GM23248 (cell line): ENCODE results near the gene TP53RK. TPM values are rescaled to one million over a fixed set of nuclear protein-coding genes. Genes with fewer than 3 reads are reported as not detected.

Experiments
- DNase-seq: peaks from one replicate; pipeline ENCODE4 v3.0.0-alpha.2; 2015
- H2AFZ ChIP-seq: fragments of 200-600 bp; sonication (generic); 2 replicates; pipeline ENCODE4 v1.6.1; 2016; ENCODE audit warnings: antibody characterized with exemption
- H3F3A ChIP-seq: fragments of 200-600 bp; sonication (generic); 2 replicates; pipeline ENCODE4 v1.6.1; 2016; ENCODE audit warnings: mild to moderate bottlenecking, antibody characterized with exemption, mixed run types; ENCODE audit not compliant: insufficient read depth
- H3K27ac ChIP-seq: fragments of 200-600 bp; sonication (generic); 2 replicates; pipeline ENCODE4 v1.5.1; 2016; ENCODE audit warnings: mild to moderate bottlenecking
- H3K27me3 ChIP-seq: fragments of 200-600 bp; sonication (generic); replicated peaks from 2 replicates; pipeline ENCODE4 v1.6.1; 2016; ENCODE audit warnings: mild to moderate bottlenecking; ENCODE audit not compliant: insufficient read depth
- H3K36me3 ChIP-seq: fragments of 200-600 bp; sonication (generic); 2 replicates; pipeline ENCODE4 v1.6.1; 2016; ENCODE audit warnings: low read depth, mild to moderate bottlenecking
- H3K4me1 ChIP-seq: fragments of 200-600 bp; sonication (generic); 2 replicates; pipeline ENCODE4 v1.6.1; 2016; ENCODE audit warnings: mild to moderate bottlenecking; ENCODE audit not compliant: insufficient read depth
- H3K4me2 ChIP-seq: fragments of 200-600 bp; sonication (generic); one replicate; pipeline ENCODE4 v1.6.1; 2016; ENCODE audit warnings: mild to moderate bottlenecking; ENCODE audit not compliant: unreplicated experiment
- H3K4me3 ChIP-seq: fragments of 200-600 bp; sonication (generic); 2 replicates; pipeline ENCODE4 v1.5.1; 2016; ENCODE audit warnings: mild to moderate bottlenecking
- H3K79me2 ChIP-seq: fragments of 200-600 bp; sonication (generic); 2 replicates; pipeline ENCODE4 v1.6.1; 2016; ENCODE audit warnings: mild to moderate bottlenecking; ENCODE audit not compliant: insufficient read depth
- H3K9ac ChIP-seq: fragments of 200-600 bp; sonication (generic); 2 replicates; pipeline ENCODE4 v1.6.1; 2016; ENCODE audit warnings: mild to moderate bottlenecking
- H3K9me2 ChIP-seq: fragments of 200-600 bp; sonication (generic); 2 replicates; pipeline ENCODE4 v1.6.1; 2016; ENCODE audit warnings: mixed run types, mild to moderate bottlenecking, moderate library complexity; ENCODE audit not compliant: insufficient read depth
- H3K9me3 ChIP-seq: fragments of 200-600 bp; sonication (generic); one replicate; pipeline ENCODE4 v1.6.1; 2017; ENCODE audit warnings: low read depth
- H4K20me1 ChIP-seq: fragments of 200-600 bp; sonication (generic); 2 replicates; pipeline ENCODE4 v1.6.0; 2016; ENCODE audit not compliant: insufficient read depth
- EZH2 ChIP-seq: fragments of 200-600 bp; sonication (generic); IDR thresholded peaks from 2 replicates; pipeline ENCODE4 v1.6.1; 2018; ENCODE audit warnings: antibody characterized with exemption, mild to moderate bottlenecking; ENCODE audit not compliant: insufficient read depth, poor library complexity, severe bottlenecking
- EZH2phosphoT487 ChIP-seq: fragments of 200-600 bp; sonication (generic); IDR thresholded peaks from 2 replicates; pipeline ENCODE4 v1.6.1; 2018; ENCODE audit warnings: antibody characterized with exemption, moderate library complexity, mild to moderate bottlenecking, low read depth; ENCODE audit not compliant: insufficient read depth
- WGBS, 2 experiments: methylation state at CpG; one replicate each; pipeline ENCODE4 v1.1.6; 2015 to 2017; ENCODE audit warnings: low lambda C conversion rate in 2 of 2, low coverage in 1 of 2; ENCODE audit errors: missing lambda C conversion rate in 2 of 2; 5-methylcytosine and 5-hydroxymethylcytosine counted together
- in situ Hi-C: fragments of 300-500 bp; cut with MboI; formaldehyde crosslinking; loops from 2 replicates; pipeline ENCODE4 v1.15.0; 2020
- polyA plus RNA-seq: library from polyadenylated mRNA; unstranded; fragments of >200 nt; fragmentation: Nextera tagmentation; extraction: Ambion mirVana; gene quantifications from 2 replicates; pipeline ENCODE4 v1.2.1, GENCODE V29; 2016
- total RNA-seq: library from RNA; depleted of rRNA; stranded (reverse); fragments of >200 nt; shearing (Covaris generic); gene quantifications from 2 replicates; pipeline ENCODE4 v1.2.3, GENCODE V29; 2014

TP53RK gene
- total and polyA plus RNA-seq, 2 experiments from 2014 or later = 23.6 to 24.1 TPM

DNA sequence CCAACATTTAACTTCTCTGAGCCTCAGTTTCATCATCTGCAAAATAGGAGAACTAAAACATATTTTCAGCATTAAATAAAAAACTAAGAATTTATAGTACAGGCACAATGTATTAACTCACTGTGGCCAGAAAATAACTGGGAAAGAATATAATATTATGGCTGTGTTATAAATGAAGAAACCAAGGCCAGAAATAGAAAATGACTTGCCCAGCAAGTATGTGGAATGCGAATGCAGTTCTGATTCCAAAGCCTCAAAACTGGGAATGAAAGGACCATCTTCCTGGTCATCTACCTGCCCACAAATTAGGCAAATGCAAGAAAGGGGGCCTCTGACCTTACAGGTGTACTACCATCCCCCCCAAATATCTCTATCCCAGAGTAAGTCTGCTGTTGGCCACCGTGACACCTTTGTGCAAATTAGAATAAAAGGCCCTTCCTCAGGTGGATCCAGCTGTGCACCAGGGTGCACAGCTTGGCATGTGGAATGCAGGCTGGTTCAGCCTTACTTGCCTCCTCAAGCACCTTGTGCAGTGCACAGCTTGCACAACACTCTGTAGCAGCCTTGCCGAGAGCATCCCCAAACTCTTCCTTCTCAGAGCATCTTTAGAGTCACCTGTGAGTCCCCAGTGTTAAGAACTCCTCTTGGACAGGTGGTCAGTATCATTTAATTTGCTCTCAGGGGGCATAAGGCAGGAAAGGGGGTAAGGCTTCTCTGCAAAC is 42.4 kb downstream of the TP53RK start:
- H4K20me1 ChIP-seq = no peaks in the 10 kb centered on the region
- H3K9me2 ChIP-seq = no peaks in the 10 kb centered on the region
- in situ Hi-C loops = no loop called here
- H3K27me3 ChIP-seq = peaks cover 4% of the 10 kb centered on the region; the same call in 1 of the 2 replicates
- H3K79me2 ChIP-seq = no peaks in the 10 kb centered on the region
- no peaks in the 10 kb centered on the region for H3K4me1 ChIP-seq
- H3K9me3 ChIP-seq = no peaks in the 10 kb centered on the region
- H3K9ac ChIP-seq = no peak overlapping the region
- no peaks in the 10 kb centered on the region for H3F3A ChIP-seq
- no peak overlapping the region for H2AFZ ChIP-seq
- peak; percentile 30 for DNase-seq
- H3K36me3 ChIP-seq = no peaks in the 10 kb centered on the region
- TF ChIP-seq EZH2 (no peak), EZH2phosphoT487 (no peak)
- no peak overlapping the region for H3K27ac ChIP-seq
- 73% methylated on average over 3 of the region's 3 CpGs for WGBS, 2 experiments
- H3K4me3 ChIP-seq = no peak overlapping the region
- H3K4me2 ChIP-seq = no peak overlapping the region

DNA sequence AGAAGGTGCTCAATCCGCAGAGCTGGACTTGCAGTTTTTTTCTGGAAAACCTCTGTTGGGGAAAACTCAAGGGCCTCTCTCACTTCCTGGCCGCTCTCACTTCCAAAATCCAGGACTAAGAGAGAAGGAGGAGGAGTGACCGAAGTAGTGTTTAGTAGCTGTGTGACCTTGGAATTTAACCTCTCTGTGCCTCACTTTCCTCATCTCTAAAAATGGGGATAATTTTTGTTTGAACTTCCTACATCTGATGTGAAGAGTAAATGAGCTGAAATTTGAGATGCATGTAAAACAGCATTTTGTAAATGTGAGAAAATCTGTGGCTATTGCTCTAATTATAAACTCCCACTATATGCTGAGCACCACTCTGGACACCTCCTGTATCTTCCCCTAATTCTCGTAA is 43.1 kb downstream of the TP53RK start:
- no peak overlapping the region for H2AFZ ChIP-seq
- H3K9me2 ChIP-seq = no peaks in the 10 kb centered on the region
- WGBS, 2 experiments = 88 to 97% methylated on average over 4 of the region's 4 CpGs
- in situ Hi-C loops = no loop called here
- no peaks in the 10 kb centered on the region for H3K4me1 ChIP-seq
- no peaks in the 10 kb centered on the region; the same call in 1 of the 2 replicates for H3K27me3 ChIP-seq
- DNase-seq = no peak
- no peaks in the 10 kb centered on the region for H3K9me3 ChIP-seq
- no peak overlapping the region for H3K4me3 ChIP-seq
- no peaks in the 10 kb centered on the region for H3F3A ChIP-seq
- TF ChIP-seq EZH2phosphoT487 (no peak), EZH2 (no peak)
- no peaks in the 10 kb centered on the region for H3K79me2 ChIP-seq
- H3K27ac ChIP-seq = no peak overlapping the region
- H3K9ac ChIP-seq = no peak overlapping the region
- no peak overlapping the region for H3K4me2 ChIP-seq
- no peaks in the 10 kb centered on the region for H4K20me1 ChIP-seq
- no peaks in the 10 kb centered on the region for H3K36me3 ChIP-seq

DNA sequence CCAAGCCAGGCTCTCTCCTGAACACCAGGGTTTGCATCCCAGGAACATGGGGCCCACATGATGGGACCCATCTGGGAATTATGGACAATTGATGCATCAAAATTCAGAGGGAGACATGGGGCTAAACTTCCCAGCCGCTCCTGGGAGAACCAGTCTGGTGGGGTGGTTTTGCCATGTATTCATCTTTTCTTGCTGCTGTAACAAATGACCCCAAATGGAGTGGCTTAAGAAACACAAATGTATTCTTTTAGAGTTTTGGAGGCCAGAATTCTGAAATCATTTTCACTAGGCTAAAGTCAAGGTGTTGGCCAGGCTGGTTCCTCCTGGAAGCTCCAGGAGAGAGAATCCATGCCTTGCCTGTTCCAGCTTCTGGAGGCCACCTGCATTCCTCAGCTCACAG is 44.5 kb downstream of the TP53RK start:
- H3K27me3 ChIP-seq = no peaks in the 10 kb centered on the region
- no peaks in the 10 kb centered on the region for H3K9me2 ChIP-seq
- TF ChIP-seq EZH2 (no peak), EZH2phosphoT487 (no peak)
- DNase-seq = no peak
- 90 to 92% methylated on average over 1 of the region's 1 CpG for WGBS, 2 experiments
- H3K4me1 ChIP-seq = no peaks in the 10 kb centered on the region
- no peaks in the 10 kb centered on the region for H4K20me1 ChIP-seq
- no peak overlapping the region for H2AFZ ChIP-seq
- H3K27ac ChIP-seq = no peak overlapping the region
- H3K9ac ChIP-seq = no peak overlapping the region
- no peak overlapping the region for H3K4me3 ChIP-seq
- in situ Hi-C loops = no loop called here
- no peaks in the 10 kb centered on the region for H3K79me2 ChIP-seq
- H3K9me3 ChIP-seq = no peaks in the 10 kb centered on the region
- no peak overlapping the region for H3K4me2 ChIP-seq
- H3K36me3 ChIP-seq = no peaks in the 10 kb centered on the region
- no peaks in the 10 kb centered on the region for H3F3A ChIP-seq

DNA sequence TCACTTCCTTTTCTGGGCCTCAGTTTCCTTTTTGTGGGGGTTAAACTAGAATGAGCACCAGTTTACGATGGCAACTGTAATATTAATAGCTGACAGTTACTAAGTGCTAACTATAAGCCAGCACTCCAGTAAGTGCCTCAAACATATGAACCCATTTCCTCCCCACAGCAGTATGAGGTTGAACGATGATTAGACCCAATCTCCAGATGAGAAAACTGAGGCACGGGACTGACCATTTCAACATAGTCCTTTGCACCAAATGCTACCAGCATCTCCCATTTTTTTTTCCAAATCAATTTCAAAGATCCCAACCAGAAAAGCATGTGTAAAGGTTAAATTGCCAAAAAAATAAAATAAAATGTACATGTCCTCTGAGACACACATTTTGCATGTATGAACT is 45.1 kb downstream of the TP53RK start:
- H4K20me1 ChIP-seq = no peaks in the 10 kb centered on the region
- H3K36me3 ChIP-seq = no peaks in the 10 kb centered on the region
- no peak overlapping the region for H3K27ac ChIP-seq
- WGBS, 2 experiments = 96 to 97% methylated on average over 3 of the region's 3 CpGs
- DNase-seq = no peak
- H3K9ac ChIP-seq = no peak overlapping the region
- H3K4me2 ChIP-seq = no peak overlapping the region
- no peaks in the 10 kb centered on the region for H3K9me2 ChIP-seq
- H3K27me3 ChIP-seq = no peaks in the 10 kb centered on the region
- H3K9me3 ChIP-seq = no peaks in the 10 kb centered on the region
- H3K4me3 ChIP-seq = no peak overlapping the region
- in situ Hi-C loops = no loop called here
- no peaks in the 10 kb centered on the region for H3K4me1 ChIP-seq
- no peaks in the 10 kb centered on the region for H3K79me2 ChIP-seq
- no peaks in the 10 kb centered on the region for H3F3A ChIP-seq
- H2AFZ ChIP-seq = no peak overlapping the region
- TF ChIP-seq EZH2phosphoT487 (no peak), EZH2 (no peak)
